SK-N-SH treated with all-trans-retinoic acid at 6 μM for 48 hours (cell line): ENCODE measurements around the gene FBLN2.

Source experiments
- ATAC-seq: fragments of 200-7000 bp; cut with Tn5 transposase; 3 replicates; pipeline ENCODE4 v1.9.1; 2020; ENCODE audit warnings: mild to moderate bottlenecking, moderate library complexity
- BACH2 ChIP-seq: fragments of 250-450 bp; sonication (Bioruptor Pico); IDR thresholded peaks from 2 replicates; pipeline ENCODE4 v1.9.0; 2021; ENCODE audit warnings: mild to moderate bottlenecking, borderline replicate concordance
- CREB5 ChIP-seq: fragments of 250-450 bp; sonication (Bioruptor Pico); IDR thresholded peaks from 2 replicates; pipeline ENCODE4 v1.5.1; 2020; ENCODE audit warnings: low read depth, mild to moderate bottlenecking, moderate library complexity
- CSDC2 ChIP-seq: fragments of 250-450 bp; sonication (Bioruptor Pico); IDR thresholded peaks from 2 replicates; pipeline ENCODE4 v1.5.0; 2020; ENCODE audit warnings: mild to moderate bottlenecking, moderate library complexity
- GLIS3 ChIP-seq: fragments of 250-450 bp; sonication (Bioruptor Pico); IDR thresholded peaks from 2 replicates; pipeline ENCODE4 v1.5.0; 2020; ENCODE audit warnings: mild to moderate bottlenecking, moderate library complexity
- PATZ1 ChIP-seq: fragments of 250-450 bp; sonication (Bioruptor Pico); IDR thresholded peaks from 2 replicates; pipeline ENCODE4 v1.8.0; 2020; ENCODE audit warnings: mild to moderate bottlenecking, moderate library complexity, borderline replicate concordance
- PPARA ChIP-seq: fragments of 250-450 bp; sonication (Bioruptor Pico); IDR thresholded peaks from 2 replicates; pipeline ENCODE4 v1.5.0; 2020; ENCODE audit warnings: mild to moderate bottlenecking, borderline replicate concordance
- RARB ChIP-seq: fragments of 250-450 bp; sonication (Bioruptor Pico); IDR thresholded peaks from 2 replicates; pipeline ENCODE4 v1.8.0; 2021; ENCODE audit warnings: mild to moderate bottlenecking, moderate library complexity
- SNAI2 ChIP-seq: fragments of 250-450 bp; sonication (Bioruptor Pico); IDR thresholded peaks from 2 replicates; pipeline ENCODE4 v1.5.0; 2020; ENCODE audit warnings: mild to moderate bottlenecking, moderate library complexity
- TCF4 ChIP-seq: fragments of 250-450 bp; sonication (Bioruptor Pico); IDR thresholded peaks from 2 replicates; pipeline ENCODE4 v1.8.0; 2021; ENCODE audit warnings: mild to moderate bottlenecking, moderate library complexity, borderline replicate concordance
- TSHZ2 ChIP-seq: fragments of 250-450 bp; sonication (Bioruptor Pico); IDR thresholded peaks from 2 replicates; pipeline ENCODE4 v1.5.0; 2020; ENCODE audit warnings: mild to moderate bottlenecking, moderate library complexity
- ZC3H10 ChIP-seq: fragments of 250-450 bp; sonication (Bioruptor Pico); IDR thresholded peaks from 2 replicates; pipeline ENCODE4 v1.5.1; 2021; ENCODE audit warnings: mild to moderate bottlenecking, moderate library complexity
- ZFP3 ChIP-seq: fragments of 250-450 bp; sonication (Bioruptor Pico); IDR thresholded peaks from 2 replicates; pipeline ENCODE4 v1.5.0; 2020; ENCODE audit warnings: mild to moderate bottlenecking, moderate library complexity
- ZFP30 ChIP-seq: fragments of 450-650 bp; formaldehyde crosslinking; IDR thresholded peaks from 2 replicates; pipeline ENCODE4 v1.5.0; 2022; ENCODE audit warnings: mild to moderate bottlenecking, moderate library complexity
- ZNF565 ChIP-seq: fragments of 450-650 bp; formaldehyde crosslinking; conservative IDR thresholded peaks from 2 replicates; pipeline ENCODE4 v1.5.0; 2020; ENCODE audit warnings: low read depth, mild to moderate bottlenecking, moderate library complexity
- ZNF70 ChIP-seq: fragments of 450-650 bp; formaldehyde crosslinking; IDR thresholded peaks from 2 replicates; pipeline ENCODE4 v1.5.0; 2020; ENCODE audit warnings: mild to moderate bottlenecking, moderate library complexity
- ZNF8 ChIP-seq: fragments of 450-650 bp; formaldehyde crosslinking; IDR thresholded peaks from 2 replicates; pipeline ENCODE4 v1.5.0; 2020; ENCODE audit warnings: mild to moderate bottlenecking, moderate library complexity

Gene FBLN2

GRCh38 chr3:13598926-13599886, 50.3 kb downstream of the FBLN2 start:
- no peak for ATAC-seq
- TF ChIP-seq PATZ1 (CRISPR knock-in tag) (no peak), ZC3H10 (no peak), CSDC2 (CRISPR knock-in tag) (no peak)

GRCh38 chr3:13599887-13600450, 51.0 kb downstream of the FBLN2 start:
- no peak for TF ChIP-seq ZFP3 (CRISPR knock-in tag)
- no peak for TF ChIP-seq CSDC2 (CRISPR knock-in tag)
- ATAC-seq: no peak

GRCh38 chr3:13600950-13601691, 52.2 kb downstream of the FBLN2 start:
- TF ChIP-seq SNAI2 (CRISPR knock-in tag) (no peak), RARB (no peak), ZFP3 (CRISPR knock-in tag) (no peak), PATZ1 (CRISPR knock-in tag) (no peak), ZFP30 (CRISPR knock-in tag) (no peak), CSDC2 (CRISPR knock-in tag) (no peak), ZNF565 (CRISPR knock-in tag) (no peak), PPARA (CRISPR knock-in tag) (no peak), GLIS3 (CRISPR knock-in tag) (no peak), TCF4 (CRISPR knock-in tag) (no peak), ZNF8 (CRISPR knock-in tag) (no peak), CREB5 (CRISPR knock-in tag) (no peak), ZC3H10 (no peak), BACH2 (CRISPR knock-in tag) (no peak)
- no peak for ATAC-seq

- TF ChIP-seq ZNF565 (CRISPR knock-in tag): no peak
- TF ChIP-seq ZNF70 (CRISPR knock-in tag): no peak
- no peak for ATAC-seq
These were observed 52.8 kb downstream of the FBLN2 start for GRCh38 chr3:13601692-13602080.

GRCh38 chr3:13605555-13605954, 56.6 kb downstream of the FBLN2 start:
- ATAC-seq: no peak
- TF ChIP-seq TCF4 (CRISPR knock-in tag): no peak
- TF ChIP-seq CSDC2 (CRISPR knock-in tag): no peak
- no peak for TF ChIP-seq TSHZ2 (CRISPR knock-in tag)
- no peak for TF ChIP-seq SNAI2 (CRISPR knock-in tag)
- TF ChIP-seq GLIS3 (CRISPR knock-in tag): no peak
